PC-9 (cell line): ENCODE data around the gene PWWP2A.

Experiments used
- EZH2 ChIP-seq: fragments of 200-600 bp; sonication (generic); IDR thresholded peaks from 2 replicates; pipeline ENCODE4 v1.8.0; 2017; ENCODE audit warnings: antibody characterized with exemption, low read depth
- TF ChIP-seq, protein P1 (sequence below): fragments of 200-600 bp; sonication (generic); conservative IDR thresholded peaks from 2 replicates; pipeline ENCODE4 v1.6.1; 2017; ENCODE audit warnings: mixed run types, antibody characterized with exemption, mild to moderate bottlenecking, moderate library complexity

DNA sequence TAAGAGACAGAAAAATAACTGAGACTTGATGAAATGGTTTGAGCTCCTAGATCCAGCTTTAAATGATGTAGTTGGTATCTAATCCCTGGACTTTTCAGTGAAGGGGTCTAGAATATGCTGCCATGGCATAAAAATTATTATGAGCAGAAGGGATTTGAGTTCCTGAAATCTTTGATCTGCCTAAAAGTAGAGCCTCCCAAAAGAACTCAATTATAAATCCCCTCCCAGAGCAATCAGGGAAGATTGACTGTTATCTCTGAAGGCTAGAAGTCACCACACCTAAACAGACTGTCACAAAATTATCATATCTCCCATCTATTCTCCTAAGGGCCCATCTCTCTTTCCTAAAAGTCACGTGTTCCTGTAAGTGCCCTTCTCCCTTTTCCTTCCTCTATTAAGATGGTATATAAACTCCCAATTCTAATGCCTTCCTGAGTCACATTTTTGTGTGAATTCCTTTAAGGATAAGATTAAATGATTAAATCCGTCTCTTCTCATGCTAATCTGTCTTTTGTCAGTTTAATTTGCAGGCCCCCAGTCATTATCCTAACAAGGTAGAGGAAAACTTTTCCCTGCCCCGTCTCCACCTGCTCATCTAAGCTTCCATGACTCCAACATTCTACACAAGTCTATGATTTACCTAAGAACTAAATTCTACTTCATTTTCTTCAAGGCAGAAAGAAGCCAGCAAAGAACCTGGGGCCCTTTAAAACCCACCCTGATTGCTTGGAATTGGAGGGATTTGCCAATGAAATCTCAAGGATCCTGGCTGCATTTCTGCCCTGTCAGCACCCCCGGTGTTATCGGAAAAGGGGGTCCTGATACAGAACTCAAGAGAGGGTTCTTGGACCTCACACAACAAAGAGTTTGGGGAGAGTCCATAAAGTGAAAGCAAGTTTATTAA, 47.1 kb upstream of the PWWP2A start:
- TF ChIP-seq, protein P1, sequence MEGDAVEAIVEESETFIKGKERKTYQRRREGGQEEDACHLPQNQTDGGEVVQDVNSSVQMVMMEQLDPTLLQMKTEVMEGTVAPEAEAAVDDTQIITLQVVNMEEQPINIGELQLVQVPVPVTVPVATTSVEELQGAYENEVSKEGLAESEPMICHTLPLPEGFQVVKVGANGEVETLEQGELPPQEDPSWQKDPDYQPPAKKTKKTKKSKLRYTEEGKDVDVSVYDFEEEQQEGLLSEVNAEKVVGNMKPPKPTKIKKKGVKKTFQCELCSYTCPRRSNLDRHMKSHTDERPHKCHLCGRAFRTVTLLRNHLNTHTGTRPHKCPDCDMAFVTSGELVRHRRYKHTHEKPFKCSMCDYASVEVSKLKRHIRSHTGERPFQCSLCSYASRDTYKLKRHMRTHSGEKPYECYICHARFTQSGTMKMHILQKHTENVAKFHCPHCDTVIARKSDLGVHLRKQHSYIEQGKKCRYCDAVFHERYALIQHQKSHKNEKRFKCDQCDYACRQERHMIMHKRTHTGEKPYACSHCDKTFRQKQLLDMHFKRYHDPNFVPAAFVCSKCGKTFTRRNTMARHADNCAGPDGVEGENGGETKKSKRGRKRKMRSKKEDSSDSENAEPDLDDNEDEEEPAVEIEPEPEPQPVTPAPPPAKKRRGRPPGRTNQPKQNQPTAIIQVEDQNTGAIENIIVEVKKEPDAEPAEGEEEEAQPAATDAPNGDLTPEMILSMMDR: no peak
- no peak for TF ChIP-seq EZH2
